Activated CD8-positive, alpha-beta memory T cell treated with anti-CD3 and anti-CD28 coated beads, Interleukin-2, amount 50 U/mL, for 1 hour (primary cell): ENCODE results near the gene CD248.
A peak's percentile ranks its signal among the peaks of the same experiment; 100 is the strongest.
"Not testable (repeated sequence)": the region's sequence is repeated elsewhere in the genome, so short reads cannot be mapped to it uniquely, and the experiment has no call there.

Experiments
- DNase-seq: peaks from one replicate; pipeline ENCODE4 v3.0.0-alpha.2; 2020; ENCODE audit errors: extremely low read depth

CD248 gene

DNA sequence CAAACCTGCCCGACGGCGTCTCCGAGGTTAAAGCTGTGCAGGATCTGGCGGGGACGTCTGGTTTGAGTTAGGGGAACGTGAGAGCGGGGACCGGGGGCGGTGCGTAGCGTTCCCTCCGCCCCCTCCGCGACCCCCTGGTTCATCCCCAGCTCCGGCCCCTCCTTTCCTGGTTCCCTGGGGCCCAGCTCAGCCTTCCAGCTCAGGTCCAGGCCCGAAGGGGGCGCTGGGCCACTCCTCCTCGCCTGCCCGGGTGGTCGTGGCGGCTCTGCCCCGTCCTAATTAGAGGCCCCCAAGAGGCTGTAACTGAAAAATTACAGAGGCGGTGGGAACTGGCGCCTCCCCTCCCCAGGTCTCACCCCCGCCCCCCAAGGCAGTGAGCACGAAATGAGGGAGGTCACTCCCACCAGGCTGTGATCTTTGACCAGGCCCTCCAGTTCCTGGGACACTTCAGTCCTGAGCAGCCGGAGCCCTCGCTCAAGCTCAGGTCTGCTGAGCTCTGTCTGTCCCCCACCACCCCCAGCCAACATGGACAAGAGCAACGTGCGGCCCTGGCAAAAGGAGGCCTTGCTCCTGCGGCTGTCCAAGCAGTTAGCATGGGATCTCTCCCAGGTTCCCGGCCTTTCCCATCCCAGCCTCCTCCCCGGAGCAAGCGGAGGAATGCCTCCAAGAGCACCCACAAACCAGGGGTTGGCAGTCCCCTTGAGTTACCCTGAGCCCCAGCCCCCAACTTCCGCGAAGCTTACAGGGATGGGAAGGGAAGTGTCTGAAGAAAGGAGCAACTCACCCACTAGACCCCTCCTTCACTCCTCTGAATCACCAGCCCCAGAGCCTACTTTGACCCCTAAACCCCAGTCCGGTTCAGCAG, 3.3 kb downstream of the CD248 start:
- no peak for DNase-seq

DNA sequence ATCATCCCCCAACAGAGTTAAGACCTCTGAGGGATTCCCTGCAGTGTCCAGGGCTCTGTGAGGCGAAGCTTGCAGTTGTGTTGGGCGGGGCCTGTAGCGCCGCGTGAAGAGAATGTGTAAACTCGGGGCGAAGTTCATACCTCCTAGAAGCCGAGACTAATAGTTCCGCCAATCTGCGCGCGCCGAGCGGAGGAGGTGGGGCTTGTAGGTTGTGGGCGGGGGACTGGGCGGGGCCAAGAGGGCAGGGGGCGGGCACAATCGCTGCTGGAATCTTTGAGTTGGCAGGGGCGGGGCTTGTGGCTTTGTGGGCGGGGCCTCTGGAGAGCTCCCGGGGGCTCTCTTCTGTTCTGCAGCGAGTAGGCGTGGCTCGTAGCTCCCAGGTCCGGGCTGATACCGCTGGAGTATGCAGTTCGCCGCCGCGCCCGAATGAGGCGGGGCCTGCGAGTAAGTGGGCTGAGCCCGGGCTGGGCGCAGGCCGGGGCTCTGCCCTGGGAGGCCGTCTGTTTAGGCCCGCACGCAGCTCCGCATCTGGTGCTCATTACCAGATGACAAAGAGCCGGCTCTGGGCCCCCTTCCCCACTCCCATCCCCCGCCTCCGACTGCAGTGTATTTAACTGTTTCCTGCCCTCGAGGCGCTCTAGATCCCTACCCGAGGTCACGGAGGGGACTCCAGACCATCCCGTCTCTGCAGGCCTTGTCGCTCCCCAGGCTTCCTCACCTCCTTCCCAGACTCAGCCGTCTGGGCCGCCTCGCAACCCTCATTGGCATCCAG, 4.1 kb downstream of the CD248 start:
- DNase-seq = peak; percentile 99

DNA sequence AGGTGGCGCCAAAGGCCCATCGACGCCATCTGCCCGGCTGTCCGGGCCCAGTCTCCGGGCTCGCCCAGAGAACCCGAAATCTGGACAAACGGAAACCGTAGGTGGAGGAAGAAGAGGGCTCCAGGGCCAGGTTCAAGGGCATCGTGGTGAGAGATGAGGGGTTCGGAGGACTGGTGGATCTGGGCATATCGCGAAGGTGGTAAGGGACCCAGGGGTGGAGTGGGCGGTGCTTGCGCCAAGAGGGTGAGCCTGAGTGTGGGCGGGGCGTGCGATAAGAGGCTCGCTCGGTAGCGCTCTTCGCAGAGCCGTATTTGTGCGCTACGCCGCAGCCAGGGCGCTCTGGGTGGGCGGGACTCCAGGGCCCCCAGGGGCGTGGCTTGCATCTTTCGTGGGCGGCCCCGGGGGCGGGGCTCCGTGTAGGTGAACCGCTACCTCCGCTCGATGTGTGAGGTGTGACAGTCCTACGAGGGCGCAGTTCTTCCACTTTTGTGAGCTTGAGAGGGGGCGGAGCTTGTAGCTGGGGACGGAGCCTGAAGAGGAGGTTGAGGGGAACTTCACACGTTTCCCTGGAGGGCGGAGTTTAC, 4.8 kb downstream of the CD248 start:
- peak; percentile 100 for DNase-seq

DNA sequence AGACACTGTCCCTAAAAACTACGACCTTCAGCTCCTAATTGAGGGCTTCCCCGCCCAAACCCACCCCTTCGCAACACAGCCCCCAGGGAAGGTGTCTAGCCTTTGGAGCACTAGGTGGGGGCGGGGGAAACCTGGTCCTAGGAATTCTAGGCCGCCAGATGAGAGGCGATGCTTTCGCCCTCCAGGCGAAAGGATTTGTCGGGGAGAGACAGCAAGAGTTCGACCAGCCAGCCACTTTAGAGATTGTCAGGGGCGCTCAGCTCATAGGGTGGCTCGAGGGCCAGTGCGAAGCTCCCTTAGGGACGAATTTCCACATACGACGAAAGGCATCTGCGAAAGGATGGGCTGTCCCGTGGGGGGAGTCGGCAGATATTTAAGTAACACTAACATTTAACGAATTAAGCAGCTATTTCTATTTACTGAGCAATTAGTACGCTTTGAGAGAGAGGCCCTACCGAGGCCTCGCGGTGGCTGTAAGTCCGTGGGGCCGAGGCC, 5.3 kb downstream of the CD248 start:
- no peak for DNase-seq

DNA sequence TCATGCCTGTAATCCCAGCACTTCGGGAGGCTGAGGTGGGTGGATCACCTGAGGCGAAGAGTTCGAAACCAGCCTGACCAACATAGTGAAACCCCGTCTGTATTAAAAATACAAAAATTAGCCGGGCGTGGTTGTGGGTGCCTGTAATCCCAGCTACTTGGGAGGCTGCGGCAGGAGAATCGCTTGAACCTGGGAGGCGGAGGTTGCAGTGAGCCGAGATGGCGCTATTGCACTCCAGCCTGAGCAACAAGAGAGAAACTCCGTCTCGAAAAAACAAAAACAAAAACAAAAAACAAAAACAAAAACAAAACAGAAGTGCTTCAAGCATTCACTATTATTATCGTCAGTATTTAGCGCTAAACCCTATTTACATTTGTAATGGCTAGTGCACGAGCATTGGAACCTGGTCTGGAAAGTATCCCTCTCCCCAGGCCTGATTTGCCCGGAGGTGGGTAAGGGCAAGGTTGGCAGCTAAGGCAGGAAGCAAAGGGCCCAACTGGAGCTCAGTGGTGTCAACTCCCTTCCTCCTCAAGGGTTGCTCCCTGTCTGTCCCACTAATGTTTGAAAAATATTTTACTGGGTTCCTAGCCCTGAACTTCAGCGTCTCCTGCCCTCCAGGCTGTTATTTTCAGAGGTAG, 5.9 kb downstream of the CD248 start:
- DNase-seq = not testable (repeated sequence)

DNA sequence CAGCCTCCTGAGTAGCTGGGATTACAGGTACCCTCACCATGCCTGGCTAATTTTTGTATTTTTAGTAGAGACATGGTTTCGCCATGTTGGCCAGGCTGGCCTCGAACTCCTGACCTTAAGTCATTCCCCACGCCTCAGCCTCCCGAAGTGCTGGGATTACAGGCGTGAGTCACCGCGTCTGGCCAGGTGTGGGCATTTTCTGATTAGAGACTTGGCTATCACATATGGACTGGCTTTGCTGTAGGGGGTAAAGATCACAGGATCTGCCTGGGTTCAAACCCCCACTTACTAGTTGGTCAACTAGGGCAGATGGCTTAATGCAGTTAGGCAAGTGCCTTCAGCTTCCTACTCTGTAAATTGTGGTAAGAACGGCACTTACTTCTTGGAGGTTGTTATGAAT, 6.5 kb downstream of the CD248 start:
- no peak for DNase-seq

DNA sequence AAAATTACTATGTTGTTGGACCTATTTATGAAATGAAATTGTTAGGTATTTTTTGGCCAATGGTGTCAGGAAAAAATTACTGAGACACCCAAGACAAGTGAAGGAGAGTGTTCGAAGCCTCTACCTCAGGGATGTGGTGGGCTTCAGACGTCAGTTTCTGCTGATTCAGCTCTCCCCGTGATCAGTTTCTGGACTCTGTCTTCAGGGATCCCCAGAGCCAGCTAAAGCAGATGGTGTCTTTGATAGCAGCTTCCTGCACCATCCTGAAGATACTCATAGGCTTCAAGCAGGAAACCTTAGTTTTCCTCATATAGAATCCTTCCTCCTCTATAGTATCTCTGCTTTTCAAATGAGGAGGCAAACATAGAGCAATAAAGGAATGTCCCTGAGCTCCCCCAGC, 7.4 kb downstream of the CD248 start:
- DNase-seq = no peak

DNA sequence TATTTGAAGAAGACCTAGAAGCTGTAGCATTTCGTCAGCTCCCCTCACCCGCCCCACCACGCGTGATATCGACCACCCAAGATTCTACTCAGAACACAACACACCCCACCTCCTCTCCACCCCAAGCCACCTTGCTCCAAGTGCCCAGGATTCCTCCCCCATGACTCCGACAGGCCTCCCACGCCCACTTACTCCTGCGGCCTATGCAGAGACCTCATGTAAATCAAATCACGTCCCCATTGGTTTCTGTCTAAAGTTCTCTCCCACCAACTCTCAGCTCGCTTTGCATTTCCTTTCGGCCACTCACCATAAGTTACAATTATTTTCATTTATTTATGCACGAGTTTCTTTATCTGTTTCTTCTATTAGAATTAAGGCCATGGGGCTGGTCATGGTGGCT, 14.2 kb downstream of the CD248 start:
- no peak for DNase-seq

DNA sequence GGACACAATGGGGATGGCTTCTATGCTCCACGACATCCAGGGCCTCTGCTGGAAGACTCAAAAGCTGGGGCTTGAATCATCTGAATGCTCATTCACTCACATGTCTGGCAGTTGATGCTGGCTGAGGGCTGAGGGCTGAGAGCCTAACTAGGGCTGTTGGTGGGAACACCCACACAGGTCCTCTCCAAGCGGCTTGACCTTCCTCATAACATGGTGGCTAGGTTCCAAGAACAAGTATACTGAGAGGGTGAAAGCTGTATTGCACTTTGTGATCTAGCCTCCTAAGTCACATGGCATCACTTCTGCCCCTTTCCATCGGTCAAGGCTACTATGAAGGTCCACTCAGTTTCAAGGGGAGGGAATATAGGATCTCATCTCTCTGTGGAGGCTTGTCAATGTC, 17.7 kb downstream of the CD248 start:
- no peak for DNase-seq

DNA sequence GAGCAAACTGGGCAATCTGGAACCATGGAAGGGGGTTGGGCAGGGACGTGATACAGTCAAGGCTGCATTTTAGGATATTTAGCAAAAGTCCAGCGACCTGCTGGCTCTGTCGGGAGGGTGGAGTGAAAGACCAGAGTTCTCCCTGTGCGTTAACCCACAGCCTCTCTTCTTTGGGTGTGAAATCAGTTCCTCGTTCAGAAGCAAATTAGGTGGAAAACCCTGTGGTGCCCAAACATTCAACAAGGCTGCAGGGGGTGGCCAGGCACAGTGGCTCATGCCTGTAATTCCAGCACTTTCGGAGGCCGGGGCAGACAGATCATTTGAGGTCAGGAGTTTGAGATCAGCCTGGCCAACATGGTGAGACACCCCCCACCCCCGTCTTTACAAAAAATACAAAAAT, 19.2 kb downstream of the CD248 start:
- DNase-seq = no peak

DNA sequence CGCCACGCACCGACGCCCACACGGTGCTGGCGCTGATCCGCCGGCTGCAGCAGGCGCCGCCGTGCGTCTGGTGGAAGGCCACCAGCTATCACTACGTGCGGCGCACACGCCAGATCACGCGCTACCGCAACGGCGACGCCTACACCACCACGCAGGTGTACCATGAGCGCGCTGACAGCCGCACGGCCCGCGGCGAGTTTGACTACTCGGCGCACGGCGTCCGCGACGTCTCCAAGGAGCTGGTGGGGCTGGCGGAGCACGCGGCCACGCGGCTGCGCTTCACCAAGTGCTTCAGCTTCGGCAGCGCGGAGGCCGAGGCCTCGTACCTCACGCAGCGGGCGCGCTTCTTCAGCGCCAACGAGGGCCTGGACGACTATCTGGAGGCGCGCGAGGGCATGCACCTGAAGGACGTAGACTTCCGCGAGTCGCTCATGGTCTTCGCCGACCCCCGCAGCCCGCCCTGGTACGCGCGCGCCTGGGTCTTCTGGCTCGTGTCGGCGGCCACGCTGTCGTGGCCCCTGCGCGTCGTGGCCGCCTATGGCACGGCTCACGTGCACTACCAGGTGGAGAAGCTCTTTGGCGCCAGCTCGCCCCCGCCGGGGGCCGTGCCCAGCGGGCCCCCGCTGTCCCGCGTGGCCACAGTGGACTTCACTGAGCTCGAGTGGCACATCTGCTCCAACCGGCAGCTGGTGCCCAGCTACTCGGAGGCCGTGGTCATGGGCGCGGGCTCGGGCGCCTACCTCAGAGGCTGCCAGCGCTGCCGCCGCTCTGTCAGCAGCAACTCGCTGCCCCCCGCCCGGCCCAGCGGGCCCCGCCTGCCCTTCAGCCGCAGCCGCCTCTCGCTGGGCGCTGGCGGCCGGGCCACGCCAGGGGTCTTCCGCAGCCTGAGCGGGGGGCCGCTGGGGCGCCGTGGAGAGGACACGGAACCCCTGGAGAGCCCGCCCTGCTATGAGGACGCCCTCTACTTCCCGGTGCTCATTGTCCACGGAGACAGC, 21.9 kb downstream of the CD248 start:
- DNase-seq = no peak

DNA sequence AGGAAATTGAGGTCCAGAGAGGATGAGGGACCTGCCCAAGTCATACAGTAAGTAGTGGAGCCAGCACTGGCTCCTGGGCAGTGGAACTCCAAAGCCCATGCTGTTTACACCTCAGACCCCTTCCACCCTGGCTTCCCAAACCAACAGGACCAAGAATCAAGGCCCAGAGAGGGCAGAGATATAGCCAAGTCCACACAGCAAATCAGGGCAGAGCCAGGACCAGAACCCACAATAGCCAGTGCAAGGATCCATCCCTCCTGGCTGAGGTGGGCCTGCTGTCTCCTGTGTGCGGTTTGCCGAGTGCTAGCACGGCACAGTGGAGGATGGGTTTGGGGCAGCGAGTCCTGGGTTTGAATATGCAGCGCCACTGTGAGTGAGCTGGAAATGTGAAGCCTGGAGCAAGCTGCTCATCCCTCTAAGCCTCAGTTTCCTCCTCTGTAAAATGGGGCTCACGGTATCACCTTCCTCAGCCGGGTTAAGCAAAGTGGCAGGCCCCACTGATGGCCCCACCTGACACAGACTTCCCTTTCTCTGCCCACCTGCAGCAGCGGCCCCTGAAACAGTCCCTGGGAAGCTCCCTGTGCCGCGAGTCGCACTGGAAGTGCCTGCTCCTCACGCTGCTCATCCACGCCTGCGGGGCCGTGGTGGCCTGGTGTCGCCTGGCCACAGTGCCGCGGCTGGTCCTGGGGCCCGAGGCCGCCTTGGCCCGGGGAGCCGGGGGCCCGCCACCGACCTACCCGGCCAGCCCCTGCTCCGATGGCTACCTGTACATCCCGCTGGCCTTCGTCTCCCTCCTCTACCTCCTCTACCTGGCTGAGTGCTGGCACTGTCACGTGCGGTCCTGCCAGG, 22.8 kb downstream of the CD248 start:
- no peak for DNase-seq

DNA sequence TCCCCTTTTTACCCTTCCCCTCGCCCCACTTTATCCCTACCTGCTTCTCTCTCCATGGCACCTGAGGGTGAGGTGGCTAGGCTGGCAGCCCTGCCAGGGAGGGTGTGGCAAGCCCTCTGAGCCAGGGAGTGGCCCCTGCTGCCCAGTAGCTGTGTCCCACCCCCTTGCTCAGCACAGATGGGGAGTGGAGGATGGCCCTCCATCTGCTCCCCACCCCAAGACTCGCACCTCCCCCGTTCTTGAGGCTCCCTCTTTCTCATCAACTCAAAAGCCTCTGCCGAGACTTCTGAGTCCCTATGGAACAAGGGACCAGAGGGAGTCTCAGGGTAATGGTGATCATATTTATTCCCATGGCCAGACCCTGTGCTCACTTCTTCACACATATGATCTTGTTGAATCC, 23.5 kb downstream of the CD248 start:
- DNase-seq = no peak

DNA sequence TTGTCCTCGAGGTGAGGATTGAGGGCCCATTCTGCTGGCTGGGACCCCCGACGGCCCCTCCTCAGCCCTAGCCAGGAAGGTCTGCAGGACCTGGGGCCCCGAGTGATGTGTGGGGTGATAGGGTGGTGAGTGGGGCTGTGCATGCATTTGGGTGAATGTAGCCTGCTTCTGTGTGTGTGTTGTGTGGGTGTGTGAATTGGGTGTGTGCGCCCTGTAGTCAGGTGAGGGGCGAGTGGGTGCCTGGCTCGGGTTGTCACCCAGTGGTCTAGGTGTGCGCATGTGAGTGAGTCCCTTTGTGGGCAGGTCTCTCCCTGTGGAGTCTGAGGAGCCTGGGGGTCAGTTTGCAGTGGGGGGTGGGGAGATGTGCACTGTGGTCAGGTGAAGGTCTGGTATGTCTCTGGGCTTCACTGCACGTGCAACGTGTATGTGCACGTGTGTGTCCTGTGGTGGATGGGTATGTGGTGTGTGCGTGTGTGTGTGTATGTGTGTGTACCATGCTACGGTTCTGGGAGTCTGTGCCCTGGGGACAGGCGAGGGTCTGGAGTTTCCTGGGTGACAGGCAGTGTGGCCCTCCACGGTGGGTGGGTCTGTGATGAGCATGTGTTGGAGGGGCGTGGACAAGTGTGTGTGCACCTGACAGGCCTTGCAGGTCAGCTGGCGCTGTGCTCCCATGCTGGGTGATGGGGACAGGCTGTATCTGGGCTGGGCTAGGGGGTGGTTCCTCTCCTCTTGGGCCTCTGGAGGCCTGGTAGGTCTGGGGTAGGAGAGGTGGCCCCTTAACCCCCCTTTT, 24.1 kb downstream of the CD248 start:
- DNase-seq = no peak

DNA sequence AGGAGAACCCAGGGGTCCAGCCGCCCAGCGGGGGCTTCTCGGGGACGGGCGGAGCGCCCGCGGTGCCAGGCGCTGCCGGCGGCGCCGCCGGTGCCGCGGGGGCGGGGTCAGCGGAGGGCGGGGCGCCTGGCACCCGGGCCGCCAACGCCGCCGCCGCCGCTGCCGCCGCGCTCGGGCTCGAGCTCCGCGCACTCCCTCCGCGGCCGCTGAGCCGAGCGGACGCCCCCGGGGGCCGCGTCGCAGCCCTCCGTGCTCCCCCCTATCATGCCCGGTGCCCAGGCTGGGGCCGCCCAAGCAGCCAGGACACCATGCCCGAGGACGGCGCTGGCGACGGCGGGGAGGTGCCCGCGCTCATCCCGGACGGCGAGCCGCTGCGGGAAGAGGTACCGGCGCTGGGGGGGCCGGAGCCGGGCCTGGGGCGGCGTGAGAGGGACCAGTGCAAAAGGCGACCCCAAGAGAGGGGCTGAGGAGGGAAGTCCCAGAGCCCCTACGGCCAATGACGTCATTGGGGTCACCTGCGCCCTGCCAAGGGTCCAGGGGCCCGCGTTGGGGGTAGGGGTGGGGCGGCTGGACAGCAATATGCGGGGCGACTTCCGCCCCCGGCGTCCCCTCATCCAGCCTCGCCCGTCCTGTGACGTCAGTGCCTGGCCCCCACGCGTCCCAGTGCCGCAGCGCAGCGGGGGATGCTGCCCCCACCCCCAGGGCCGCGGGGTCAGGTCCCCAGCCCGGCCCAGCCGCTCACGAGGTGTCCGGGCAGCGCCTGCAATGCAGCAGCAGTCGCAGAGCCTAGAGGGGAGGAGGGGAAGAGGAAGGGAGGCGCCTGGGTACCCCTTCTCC, 24.9 kb downstream of the CD248 start, which contains the start of gene TMEM151A:
TSS of gene TMEM151A (plus strand) at position 189 of the 837 bp plus-strand sequence. CDS start at position 309, 120 bp downstream.
- no peak for DNase-seq

DNA sequence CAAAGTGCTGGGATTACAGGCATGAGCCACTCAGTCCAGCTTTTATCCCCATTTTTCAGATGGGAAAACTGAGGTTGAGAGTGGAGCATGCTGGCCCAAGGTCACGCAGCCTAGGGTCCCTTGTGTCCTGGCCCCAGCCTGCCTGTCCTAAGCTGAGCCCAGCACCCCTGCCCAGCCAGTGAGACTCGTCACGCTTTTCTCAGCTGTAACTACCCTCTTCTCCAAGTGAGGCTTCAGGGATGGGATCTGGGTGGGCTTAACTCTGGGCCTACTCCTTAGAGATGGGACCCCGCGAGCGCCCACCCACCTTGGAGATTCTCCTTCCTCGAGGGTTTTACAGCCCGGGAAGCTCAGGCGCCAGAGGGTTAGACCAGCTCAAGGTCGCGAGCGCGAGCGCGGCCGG, 25.5 kb downstream of the CD248 start:
- no peak for DNase-seq

DNA sequence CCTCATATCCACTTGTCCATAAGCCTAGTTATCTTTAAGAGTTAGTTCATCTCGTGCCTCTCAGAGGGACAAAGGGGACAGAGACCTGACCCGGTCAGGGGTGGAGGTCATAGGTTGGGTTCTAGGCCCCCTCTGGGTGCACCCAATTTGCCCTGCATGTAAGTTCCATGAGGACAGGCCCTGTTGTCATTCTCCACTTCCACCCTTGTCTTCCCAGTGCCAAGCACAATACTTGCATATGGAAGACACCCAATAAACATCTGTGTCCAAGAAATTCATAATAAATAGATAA, 26.6 kb downstream of the CD248 start:
- DNase-seq = no peak
